IPS-18c (cell line): ENCODE measurements around the gene CCDC160.
"Not testable (repeated sequence)": the region's sequence is repeated elsewhere in the genome, so short reads cannot be mapped to it uniquely, and the experiment has no call there.

Experiments used
- H3K4me3 ChIP-seq: 2 replicates; pipeline ENCODE4 v1.7.0; 2013; ENCODE audit warnings: low read depth, mild to moderate bottlenecking, low read length, moderate library complexity; ENCODE audit not compliant: insufficient read depth
- H3K9me3 ChIP-seq: one replicate; pipeline ENCODE4 v1.6.1; 2013; ENCODE audit warnings: mild to moderate bottlenecking, low read length, moderate library complexity; ENCODE audit not compliant: control insufficient read depth, insufficient read depth

CCDC160 gene

DNA sequence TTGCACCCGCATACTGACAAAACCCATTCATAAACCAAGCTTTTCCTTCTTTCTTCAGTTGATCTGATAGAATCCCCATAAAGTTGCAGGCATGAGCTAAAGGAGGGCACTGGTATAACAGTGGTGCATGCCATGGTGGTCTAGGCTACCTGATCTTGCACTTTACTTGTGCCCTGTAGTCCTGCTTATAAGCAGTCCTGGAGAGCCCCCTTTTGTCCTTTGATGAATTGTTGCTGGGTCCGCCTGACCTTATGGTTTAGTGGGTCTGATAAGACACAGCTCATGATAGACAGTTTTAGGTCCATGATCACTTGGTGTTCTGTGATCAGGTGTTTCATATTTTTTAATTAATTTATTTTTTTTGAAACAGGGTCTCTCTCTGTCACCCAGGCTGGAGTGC, 19.7 kb downstream of the CCDC160 start:
- no peak overlapping the region for H3K4me3 ChIP-seq

GRCh38 chrX:134258202-134258601, 21.2 kb downstream of the CCDC160 start:
- Histone ChIP-seq H3K4me3 (no peak overlapping the region), H3K9me3 (peaks cover 3% of the 10 kb centered on the region)

More for the DNA sequence above, 19.7 kb downstream of the CCDC160 start:
- H3K9me3 ChIP-seq, result peaks cover 5% of the 10 kb centered on the region

GRCh38 chrX:134285934-134286333, 49.0 kb downstream of the CCDC160 start:
- not testable (repeated sequence) for H3K9me3 ChIP-seq, H3K4me3 ChIP-seq

DNA sequence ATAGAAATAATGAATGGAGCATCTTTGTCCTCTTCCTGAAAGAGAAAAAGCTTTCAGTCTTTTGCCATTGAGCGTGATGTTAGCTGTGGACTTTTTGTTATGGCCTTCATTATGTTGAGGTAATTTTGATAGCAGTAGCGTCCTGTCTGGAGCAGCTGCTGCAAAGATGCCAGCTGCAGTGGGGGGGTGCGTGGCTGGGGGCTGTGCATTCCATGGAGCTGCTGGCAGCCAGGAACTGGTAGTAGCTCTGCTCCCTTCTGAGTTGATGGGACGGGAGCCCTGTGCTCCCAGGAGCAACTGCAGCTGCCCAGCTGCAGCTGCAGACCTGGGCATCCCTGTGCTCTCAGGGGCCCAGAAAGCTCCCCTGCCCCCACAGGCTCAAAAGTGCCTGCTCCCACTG, 50.4 kb downstream of the CCDC160 start:
- Histone ChIP-seq H3K4me3 (no peak overlapping the region), H3K9me3 (peaks cover 3% of the 10 kb centered on the region)

- Histone ChIP-seq H3K4me3 (no peak overlapping the region), H3K9me3 (peaks cover 2% of the 10 kb centered on the region)
Observed at GRCh38 chrX:134294548-134294947, 57.6 kb downstream of the CCDC160 start.
